Neuron (in vitro differentiated cells): Measurements from ENCODE around the gene COMMD2.

ENCODE experiments used
- H2AFZ ChIP-seq: one replicate; pipeline ENCODE4 v1.6.1; 2013; ENCODE audit warnings: low read depth, mild to moderate bottlenecking, inconsistent platforms, low read length, moderate library complexity
- H3K27me3 ChIP-seq: one replicate; pipeline ENCODE4 v1.6.1; 2013; ENCODE audit warnings: low read length; ENCODE audit not compliant: insufficient read depth
- H3K36me3 ChIP-seq: one replicate; pipeline ENCODE4 v1.6.1; 2013; ENCODE audit warnings: low read length; ENCODE audit not compliant: insufficient read depth
- H3K4me1 ChIP-seq: one replicate; pipeline ENCODE4 v1.6.1; 2013; ENCODE audit warnings: low read length; ENCODE audit not compliant: insufficient read depth
- H3K4me3 ChIP-seq: 2 replicates; pipeline ENCODE4 v1.5.1; 2013; ENCODE audit warnings: mild to moderate bottlenecking, low read length, moderate library complexity
- H3K9me3 ChIP-seq: one replicate; pipeline ENCODE4 v1.6.1; 2013; ENCODE audit warnings: low read length

COMMD2 gene

DNA sequence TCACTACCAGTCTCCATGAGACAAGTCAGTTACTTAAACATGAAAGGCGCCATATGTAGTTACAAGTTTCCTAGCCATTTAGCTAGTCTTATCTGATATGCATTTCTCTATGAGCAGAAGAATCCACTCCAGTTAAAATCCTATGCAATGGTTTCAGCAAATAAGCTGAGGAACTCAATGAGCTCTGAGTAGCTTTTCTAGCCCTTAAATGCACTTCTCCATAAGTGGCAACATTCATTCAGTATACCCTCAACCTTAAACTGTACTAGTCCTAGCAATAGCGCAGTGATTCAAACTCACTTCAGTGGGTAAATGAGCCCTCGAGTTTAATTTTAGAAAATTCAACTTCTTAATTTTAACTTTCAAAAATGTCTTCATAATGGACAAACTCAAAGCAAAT is 7.7 kb downstream of the COMMD2 start:
- Histone ChIP-seq H3K27me3 (no peaks in the 10 kb centered on the region), H2AFZ (no peak overlapping the region), H3K9me3 (no peaks in the 10 kb centered on the region), H3K4me1 (no peaks in the 10 kb centered on the region), H3K4me3 (no peak overlapping the region), H3K36me3 (peaks cover 66% of the 10 kb centered on the region)

DNA sequence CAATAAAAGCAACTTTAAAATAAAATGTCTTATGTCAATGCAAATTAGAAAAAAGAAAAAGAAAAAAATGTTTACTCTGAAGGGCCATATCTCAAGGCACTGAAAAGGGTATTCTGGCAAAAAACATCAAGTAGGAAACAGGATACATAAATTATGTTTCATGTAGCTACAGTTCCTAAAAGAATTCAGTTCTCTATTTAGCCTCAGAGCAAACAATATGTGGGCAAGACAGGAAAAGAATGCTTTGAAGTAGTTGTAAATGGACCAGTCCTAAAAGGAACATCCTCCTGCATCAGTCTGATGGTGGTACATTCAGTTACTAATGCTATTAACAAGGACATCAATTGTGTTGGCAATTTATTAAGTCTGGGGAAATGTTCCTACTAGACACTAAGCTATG is 8.1 kb downstream of the COMMD2 start:
- H2AFZ ChIP-seq = no peak overlapping the region
- no peaks in the 10 kb centered on the region for H3K4me1 ChIP-seq
- H3K27me3 ChIP-seq = no peaks in the 10 kb centered on the region
- no peaks in the 10 kb centered on the region for H3K9me3 ChIP-seq
- H3K36me3 ChIP-seq = peaks cover 66% of the 10 kb centered on the region
- H3K4me3 ChIP-seq = no peak overlapping the region

DNA sequence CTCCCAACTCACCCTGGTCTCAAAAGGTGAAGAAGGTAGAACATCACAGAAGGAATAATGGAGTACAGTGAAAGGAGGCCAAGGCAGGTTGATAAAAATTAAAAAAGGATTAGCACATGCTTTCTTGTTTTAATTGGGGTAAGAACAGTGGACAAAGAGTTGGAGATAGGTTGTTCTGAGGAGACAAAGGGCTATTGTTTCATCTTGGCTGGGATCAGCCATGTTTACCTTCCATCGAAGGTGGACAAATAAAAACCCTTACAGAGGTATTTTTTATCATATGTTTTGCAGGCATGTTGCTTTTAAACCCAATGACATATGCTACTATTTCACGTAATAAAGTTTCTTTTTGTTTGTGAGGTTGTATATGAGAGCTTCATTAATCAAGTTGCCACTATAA is 12.9 kb downstream of the COMMD2 start:
- Histone ChIP-seq H3K36me3 (peaks cover 32% of the 10 kb centered on the region), H2AFZ (no peak overlapping the region), H3K4me1 (no peaks in the 10 kb centered on the region), H3K4me3 (no peak overlapping the region), H3K27me3 (no peaks in the 10 kb centered on the region), H3K9me3 (no peaks in the 10 kb centered on the region)

DNA sequence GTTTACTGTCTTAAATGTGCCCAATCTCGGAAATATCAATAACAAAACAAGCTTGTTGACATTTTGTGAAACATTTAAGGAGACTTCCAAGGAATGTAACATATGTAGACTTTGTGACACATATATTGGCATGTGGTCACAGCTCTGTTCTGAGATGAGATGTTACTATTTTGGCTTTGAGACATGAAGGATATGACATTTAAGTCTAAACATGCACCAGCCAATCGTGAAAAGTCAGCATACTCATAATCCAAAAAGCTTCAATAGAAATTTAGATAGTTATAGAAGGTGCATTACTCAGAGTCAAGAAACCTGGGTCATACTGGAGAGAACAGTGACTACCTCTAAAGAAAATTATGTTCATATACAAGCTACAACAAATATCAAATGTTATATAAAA is 13.4 kb downstream of the COMMD2 start:
- peaks cover 27% of the 10 kb centered on the region for H3K36me3 ChIP-seq
- H3K4me3 ChIP-seq = no peak overlapping the region
- no peaks in the 10 kb centered on the region for H3K4me1 ChIP-seq

DNA sequence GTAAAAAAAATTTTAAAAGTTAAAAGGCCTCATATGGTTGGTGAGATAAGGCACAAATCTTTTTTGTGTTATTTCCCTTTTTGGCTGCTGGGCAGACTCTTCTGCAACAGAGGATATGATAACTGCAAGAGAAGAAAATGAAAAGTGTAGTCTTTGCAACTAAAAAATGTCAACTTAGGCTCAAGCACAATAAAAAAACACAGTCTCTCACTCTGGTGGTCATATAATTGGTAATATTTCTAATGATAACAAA is 15.4 kb downstream of the COMMD2 start:
- no peak overlapping the region for H3K4me3 ChIP-seq
- H3K9me3 ChIP-seq = no peaks in the 10 kb centered on the region
- peaks cover 21% of the 10 kb centered on the region for H3K36me3 ChIP-seq
- H3K4me1 ChIP-seq = no peaks in the 10 kb centered on the region
- H2AFZ ChIP-seq = no peak overlapping the region
- H3K27me3 ChIP-seq = no peaks in the 10 kb centered on the region

More for the DNA sequence above, 13.4 kb downstream of the COMMD2 start:
- H3K9me3 ChIP-seq = no peaks in the 10 kb centered on the region
- H3K27me3 ChIP-seq = no peaks in the 10 kb centered on the region
- H2AFZ ChIP-seq = no peak overlapping the region

DNA sequence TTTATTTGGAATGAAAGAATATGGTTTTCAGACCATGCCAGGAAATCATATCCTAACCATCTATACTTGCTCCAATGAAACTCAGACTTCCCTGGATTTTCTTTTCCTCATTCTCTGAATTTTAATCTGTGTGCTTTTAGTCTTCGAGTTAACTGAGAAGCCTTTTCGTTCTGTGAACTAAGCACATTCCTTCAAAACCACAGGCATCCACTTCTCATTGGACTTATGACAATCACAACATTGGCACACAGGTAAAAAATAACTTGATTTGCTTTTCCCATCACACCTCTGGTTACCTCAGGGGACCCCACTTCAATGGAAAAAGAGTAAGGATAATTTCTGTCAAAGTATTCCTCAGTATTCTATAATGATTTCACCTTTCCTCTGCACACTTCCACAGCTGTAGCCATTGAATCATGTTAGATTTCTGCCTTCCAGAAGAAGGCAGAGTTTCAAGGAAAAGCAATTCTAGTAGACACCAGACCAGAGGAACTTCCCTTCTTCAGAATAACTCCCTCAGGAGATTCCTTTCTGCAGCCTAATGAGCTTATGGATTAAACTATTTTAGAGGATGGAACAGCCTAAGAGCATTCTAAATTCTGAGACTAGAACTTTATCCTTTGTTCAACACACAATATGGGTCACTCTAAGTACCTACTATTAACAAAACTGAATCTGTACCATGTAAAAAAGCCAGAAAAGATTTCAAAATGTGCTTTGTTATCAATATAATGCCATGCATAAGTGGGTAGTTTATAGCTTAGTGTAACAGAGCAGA is 15.9 kb downstream of the COMMD2 start:
- Histone ChIP-seq H3K36me3 (peaks cover 20% of the 10 kb centered on the region), H3K27me3 (no peaks in the 10 kb centered on the region), H3K4me3 (no peak overlapping the region), H2AFZ (no peak overlapping the region), H3K4me1 (no peaks in the 10 kb centered on the region), H3K9me3 (no peaks in the 10 kb centered on the region)

DNA sequence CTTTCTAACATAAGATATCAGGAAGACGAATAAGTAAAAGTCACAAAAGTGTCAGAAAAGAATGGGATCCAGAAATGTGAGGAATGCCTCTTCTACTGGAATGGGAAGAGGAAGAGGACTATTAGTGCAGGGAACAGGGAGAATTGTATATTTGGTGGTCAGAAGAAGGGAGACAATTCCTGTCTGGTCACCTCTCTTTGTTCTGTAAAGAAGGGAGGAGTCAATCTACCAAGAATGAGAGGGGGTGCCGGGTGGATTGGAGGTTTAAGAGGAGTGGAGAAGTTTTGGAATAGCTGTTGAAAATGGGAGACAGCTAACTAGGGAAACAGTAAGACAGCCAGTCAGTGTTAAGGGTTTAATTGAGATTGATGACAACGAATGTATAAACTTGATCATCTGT is 20.1 kb downstream of the COMMD2 start:
- H3K4me1 ChIP-seq = no peaks in the 10 kb centered on the region
- H3K4me3 ChIP-seq = no peak overlapping the region

DNA sequence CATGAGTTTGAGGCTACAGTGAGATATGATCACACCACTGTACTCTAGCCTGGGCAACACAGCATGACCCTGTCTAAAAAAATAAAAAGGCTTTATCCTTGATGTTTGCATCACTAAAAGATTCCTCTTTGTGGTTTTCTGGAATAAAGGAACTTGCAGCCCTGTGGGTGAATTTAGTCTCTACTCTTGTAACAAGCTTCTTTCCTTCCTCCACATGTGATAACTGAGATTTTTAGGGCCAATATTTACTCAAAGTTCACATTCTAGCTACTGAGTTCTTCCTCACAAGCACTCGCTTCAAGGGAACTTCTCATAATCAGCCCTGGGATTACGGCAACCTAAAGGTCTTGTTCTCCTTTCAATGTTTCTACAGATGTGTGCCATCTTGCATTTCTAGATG is 24.6 kb downstream of the COMMD2 start:
- no peak overlapping the region for H2AFZ ChIP-seq
- H3K9me3 ChIP-seq = no peaks in the 10 kb centered on the region
- no peaks in the 10 kb centered on the region for H3K27me3 ChIP-seq
- H3K4me1 ChIP-seq = no peaks in the 10 kb centered on the region
- H3K36me3 ChIP-seq = no peaks in the 10 kb centered on the region
- no peak overlapping the region for H3K4me3 ChIP-seq

More for the DNA sequence above, 20.1 kb downstream of the COMMD2 start:
- H3K9me3 ChIP-seq = no peaks in the 10 kb centered on the region
- H3K36me3 ChIP-seq = no peaks in the 10 kb centered on the region
- H2AFZ ChIP-seq = no peak overlapping the region
- H3K27me3 ChIP-seq = no peaks in the 10 kb centered on the region

DNA sequence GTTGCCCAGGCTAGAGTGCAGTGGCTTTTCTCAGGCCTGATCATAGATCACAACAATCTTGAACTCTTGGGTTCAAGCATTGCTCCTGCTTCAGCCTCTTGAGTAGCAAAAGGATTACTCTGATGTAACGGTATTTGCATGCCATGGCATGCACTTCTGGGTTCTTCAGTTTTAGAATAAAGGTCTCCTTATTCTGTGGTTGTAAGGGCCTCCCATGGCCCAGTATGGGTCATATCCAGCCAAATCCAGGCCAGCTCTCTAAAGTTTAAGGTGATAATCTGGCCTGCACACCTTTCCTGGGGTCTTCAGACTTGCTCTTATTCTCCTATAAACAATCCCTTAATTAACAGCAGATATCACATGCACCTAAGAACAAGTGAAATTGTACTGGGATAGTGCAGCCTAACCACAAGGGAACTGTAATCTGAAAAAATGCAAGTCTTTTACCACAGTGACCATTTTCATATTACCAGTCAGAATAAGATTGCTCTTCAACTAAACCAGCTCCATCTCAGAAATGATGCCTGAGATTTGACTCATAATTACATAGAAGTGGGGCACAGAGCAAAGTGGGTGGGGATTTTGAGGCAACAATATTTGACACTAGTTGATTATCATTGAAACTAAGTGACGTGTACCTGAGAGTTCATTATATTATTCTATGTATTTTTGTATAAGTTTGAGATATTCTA is 25.4 kb downstream of the COMMD2 start:
- Histone ChIP-seq H3K4me1 (no peaks in the 10 kb centered on the region), H2AFZ (no peak overlapping the region), H3K9me3 (no peaks in the 10 kb centered on the region), H3K36me3 (no peaks in the 10 kb centered on the region), H3K27me3 (no peaks in the 10 kb centered on the region), H3K4me3 (no peak overlapping the region)

DNA sequence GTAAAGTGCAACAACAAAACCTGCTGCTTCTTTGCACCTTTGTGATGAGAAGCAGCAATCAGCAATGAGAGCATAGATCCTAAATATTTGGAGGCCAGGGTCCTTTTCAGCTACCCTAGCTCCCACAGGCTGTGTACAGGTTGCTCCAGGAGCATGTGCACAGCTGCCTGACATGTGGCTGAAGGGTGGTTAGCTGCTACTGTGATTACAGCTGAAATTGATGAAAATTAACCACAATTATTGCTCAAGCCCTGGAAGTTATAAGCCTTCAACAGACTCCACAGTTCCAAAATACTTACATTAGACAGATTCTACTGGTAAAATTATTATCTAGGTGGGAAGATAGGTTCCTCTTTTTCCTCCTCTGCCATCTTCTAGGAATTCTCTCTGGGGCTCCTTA is 28.5 kb downstream of the COMMD2 start:
- H3K36me3 ChIP-seq = no peaks in the 10 kb centered on the region
- no peak overlapping the region for H2AFZ ChIP-seq
- H3K4me1 ChIP-seq = no peaks in the 10 kb centered on the region
- H3K27me3 ChIP-seq = no peaks in the 10 kb centered on the region
- H3K9me3 ChIP-seq = no peaks in the 10 kb centered on the region
- H3K4me3 ChIP-seq = no peak overlapping the region

DNA sequence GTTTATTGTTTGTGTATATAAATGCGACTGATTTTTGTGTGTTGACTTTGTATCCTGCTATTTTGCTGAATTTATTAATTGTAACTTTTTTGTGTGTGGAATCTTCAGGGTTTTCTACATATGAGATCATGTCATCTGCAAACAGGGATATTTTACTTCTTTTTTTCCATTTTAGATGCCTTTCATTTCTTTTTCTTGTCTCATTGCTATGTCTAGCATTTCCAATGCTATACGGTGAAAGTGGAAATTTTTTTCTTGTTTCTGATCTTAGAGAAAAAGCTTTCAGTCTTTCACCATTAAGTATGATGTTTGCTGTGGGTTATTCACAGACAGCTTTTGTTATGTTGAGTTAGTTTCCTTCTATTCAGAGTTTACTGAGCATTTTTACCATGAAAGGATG is 31.4 kb downstream of the COMMD2 start:
- H2AFZ ChIP-seq = no peak overlapping the region
- H3K36me3 ChIP-seq = no peaks in the 10 kb centered on the region
- H3K9me3 ChIP-seq = no peaks in the 10 kb centered on the region
- H3K4me3 ChIP-seq = no peak overlapping the region
- peaks cover 2% of the 10 kb centered on the region for H3K4me1 ChIP-seq
- H3K27me3 ChIP-seq = no peaks in the 10 kb centered on the region

DNA sequence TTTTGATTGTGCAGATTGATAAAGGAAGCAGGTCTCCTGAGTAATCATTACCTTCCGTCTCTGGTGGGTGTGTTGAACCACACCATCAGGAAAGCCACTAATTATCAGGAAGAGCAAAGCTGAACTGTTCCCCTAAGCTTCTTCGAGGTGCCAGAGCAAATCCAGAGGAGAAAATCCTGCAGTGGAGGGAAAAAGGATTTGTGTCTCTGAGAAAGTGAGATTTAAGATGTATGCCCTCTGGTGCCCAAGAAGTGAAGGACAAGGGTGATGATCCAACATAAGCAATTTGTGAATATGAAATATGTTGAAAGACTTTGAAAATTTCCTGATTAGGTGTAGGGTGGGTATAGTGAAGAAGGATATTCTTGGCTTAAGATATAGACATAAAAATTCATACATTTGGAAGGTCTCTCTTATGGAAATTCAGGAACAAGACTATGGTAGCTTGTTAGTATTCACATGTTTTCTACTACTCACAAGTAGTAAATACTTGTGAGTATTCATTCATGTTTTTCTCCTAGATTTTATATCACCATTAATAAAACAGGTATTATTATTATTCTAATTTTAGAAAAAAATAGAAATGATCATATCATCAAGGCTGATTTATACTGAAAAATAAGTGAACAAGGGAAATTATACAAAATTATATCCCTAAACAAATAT is 34.8 kb downstream of the COMMD2 start:
- Histone ChIP-seq H3K4me3 (no peak overlapping the region), H3K4me1 (peaks cover 2% of the 10 kb centered on the region), H3K36me3 (no peaks in the 10 kb centered on the region), H2AFZ (no peak overlapping the region), H3K27me3 (no peaks in the 10 kb centered on the region), H3K9me3 (no peaks in the 10 kb centered on the region)

DNA sequence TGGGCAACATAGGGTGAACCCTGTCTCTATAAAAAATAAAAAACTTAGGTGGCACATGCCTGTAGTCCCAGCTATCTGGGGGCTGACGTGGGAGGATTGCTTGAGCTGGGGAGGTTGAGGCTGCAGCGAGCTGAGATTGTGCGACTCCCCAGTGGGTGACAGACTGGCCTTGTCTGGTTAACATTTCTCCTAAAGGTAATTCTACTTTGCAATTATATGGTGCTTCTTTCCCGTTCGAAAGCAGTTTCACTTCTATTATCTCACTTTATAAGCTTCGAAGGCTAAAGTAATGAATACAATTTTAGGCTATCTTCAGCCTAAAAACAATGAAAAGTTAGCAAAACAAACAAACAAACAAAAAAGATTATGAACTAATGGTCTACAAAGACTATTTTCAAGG is 35.3 kb downstream of the COMMD2 start:
- H3K36me3 ChIP-seq = no peaks in the 10 kb centered on the region
- H3K4me3 ChIP-seq = no peak overlapping the region
- H3K9me3 ChIP-seq = no peaks in the 10 kb centered on the region
- H3K27me3 ChIP-seq = no peaks in the 10 kb centered on the region
- no peak overlapping the region for H2AFZ ChIP-seq
- H3K4me1 ChIP-seq = peaks cover 2% of the 10 kb centered on the region
